GM23338 (cell line): ENCODE measurements around the gene PRTN3.

Source experiments
- EZH2 ChIP-seq: fragments of 200-600 bp; sonication (generic); IDR thresholded peaks from one replicate; pipeline ENCODE4 v1.8.0; 2017; ENCODE audit warnings: antibody characterized with exemption, mild to moderate bottlenecking, low read depth; ENCODE audit not compliant: unreplicated experiment
- EZH2phosphoT487 ChIP-seq: fragments of 200-600 bp; sonication (generic); IDR thresholded peaks from one replicate; pipeline ENCODE4 v1.8.1; 2018; ENCODE audit warnings: antibody characterized with exemption; ENCODE audit not compliant: unreplicated experiment
- POLR2AphosphoS5 ChIP-seq: IDR thresholded peaks from 2 replicates; pipeline ENCODE4 v1.6.1; 2016; ENCODE audit warnings: antibody characterized with exemption, low read depth
- TF ChIP-seq, protein P1 (sequence below), 2 experiments: fragments of 200-600 bp in 1 of 2; sonication (generic) in 1 of 2; conservative IDR thresholded peaks; 2 replicates each; pipeline versions ENCODE4 v1.5.1 to v1.6.1; 2016 to 2017; ENCODE audit warnings: antibody characterized with exemption in 2 of 2, low read depth in 2 of 2, mild to moderate bottlenecking in 2 of 2, moderate library complexity in 1 of 2
- TF ChIP-seq, protein P2 (sequence below): IDR thresholded peaks from one replicate; pipeline ENCODE4 v1.6.1; 2018; ENCODE audit warnings: antibody characterized with exemption; ENCODE audit not compliant: unreplicated experiment

DNA sequence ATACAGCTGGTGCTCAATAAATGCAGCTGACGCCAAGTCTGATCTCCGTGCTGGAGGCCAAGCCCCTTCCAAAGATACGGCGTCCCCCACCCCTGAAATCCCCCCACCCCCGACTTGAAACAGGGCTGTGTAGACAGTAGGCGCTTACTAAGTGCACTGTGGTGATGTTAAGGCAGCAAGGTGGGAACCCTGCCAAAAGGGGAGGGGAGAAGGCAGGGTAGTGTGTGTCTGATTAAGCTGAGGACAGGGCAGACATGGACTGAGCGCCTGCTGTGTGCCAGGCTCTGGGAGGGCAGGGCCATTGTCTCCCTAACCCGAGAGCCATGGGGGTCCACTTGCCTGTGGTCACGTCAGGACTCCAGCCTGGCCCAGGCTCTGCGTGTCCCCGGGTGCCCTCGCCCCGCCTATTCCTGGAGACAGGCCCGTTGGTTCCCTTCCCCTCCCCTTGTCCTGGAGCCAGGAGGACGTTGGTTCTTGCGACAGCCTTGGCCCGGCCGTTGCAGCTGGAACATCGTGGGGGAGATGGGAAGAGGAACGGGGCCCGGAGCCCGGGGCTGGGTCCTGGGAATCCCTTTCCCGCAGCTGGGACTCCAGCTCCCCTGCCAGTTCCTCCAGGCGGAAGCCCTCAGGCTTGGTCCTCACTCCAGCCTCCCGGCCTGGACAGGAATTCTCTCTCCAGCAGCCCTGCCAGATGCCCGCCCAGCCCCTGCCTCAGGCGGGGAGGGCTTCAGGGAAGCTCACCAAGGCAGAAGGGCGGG lies 9.6 kb downstream of the PRTN3 start:
- no peak for TF ChIP-seq EZH2phosphoT487
- TF ChIP-seq, protein P1, sequence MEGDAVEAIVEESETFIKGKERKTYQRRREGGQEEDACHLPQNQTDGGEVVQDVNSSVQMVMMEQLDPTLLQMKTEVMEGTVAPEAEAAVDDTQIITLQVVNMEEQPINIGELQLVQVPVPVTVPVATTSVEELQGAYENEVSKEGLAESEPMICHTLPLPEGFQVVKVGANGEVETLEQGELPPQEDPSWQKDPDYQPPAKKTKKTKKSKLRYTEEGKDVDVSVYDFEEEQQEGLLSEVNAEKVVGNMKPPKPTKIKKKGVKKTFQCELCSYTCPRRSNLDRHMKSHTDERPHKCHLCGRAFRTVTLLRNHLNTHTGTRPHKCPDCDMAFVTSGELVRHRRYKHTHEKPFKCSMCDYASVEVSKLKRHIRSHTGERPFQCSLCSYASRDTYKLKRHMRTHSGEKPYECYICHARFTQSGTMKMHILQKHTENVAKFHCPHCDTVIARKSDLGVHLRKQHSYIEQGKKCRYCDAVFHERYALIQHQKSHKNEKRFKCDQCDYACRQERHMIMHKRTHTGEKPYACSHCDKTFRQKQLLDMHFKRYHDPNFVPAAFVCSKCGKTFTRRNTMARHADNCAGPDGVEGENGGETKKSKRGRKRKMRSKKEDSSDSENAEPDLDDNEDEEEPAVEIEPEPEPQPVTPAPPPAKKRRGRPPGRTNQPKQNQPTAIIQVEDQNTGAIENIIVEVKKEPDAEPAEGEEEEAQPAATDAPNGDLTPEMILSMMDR (conservative IDR thresholded peaks at IDR 0.05; ENCODE audit: low read depth in 2 of 2) = no peak
- TF ChIP-seq POLR2AphosphoS5 = no peak
- TF ChIP-seq, protein P2, sequence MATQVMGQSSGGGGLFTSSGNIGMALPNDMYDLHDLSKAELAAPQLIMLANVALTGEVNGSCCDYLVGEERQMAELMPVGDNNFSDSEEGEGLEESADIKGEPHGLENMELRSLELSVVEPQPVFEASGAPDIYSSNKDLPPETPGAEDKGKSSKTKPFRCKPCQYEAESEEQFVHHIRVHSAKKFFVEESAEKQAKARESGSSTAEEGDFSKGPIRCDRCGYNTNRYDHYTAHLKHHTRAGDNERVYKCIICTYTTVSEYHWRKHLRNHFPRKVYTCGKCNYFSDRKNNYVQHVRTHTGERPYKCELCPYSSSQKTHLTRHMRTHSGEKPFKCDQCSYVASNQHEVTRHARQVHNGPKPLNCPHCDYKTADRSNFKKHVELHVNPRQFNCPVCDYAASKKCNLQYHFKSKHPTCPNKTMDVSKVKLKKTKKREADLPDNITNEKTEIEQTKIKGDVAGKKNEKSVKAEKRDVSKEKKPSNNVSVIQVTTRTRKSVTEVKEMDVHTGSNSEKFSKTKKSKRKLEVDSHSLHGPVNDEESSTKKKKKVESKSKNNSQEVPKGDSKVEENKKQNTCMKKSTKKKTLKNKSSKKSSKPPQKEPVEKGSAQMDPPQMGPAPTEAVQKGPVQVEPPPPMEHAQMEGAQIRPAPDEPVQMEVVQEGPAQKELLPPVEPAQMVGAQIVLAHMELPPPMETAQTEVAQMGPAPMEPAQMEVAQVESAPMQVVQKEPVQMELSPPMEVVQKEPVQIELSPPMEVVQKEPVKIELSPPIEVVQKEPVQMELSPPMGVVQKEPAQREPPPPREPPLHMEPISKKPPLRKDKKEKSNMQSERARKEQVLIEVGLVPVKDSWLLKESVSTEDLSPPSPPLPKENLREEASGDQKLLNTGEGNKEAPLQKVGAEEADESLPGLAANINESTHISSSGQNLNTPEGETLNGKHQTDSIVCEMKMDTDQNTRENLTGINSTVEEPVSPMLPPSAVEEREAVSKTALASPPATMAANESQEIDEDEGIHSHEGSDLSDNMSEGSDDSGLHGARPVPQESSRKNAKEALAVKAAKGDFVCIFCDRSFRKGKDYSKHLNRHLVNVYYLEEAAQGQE = no peak
- no peak for TF ChIP-seq EZH2
